HPDE6-E6E7 (cell line): ENCODE measurements around the gene RPGR.
A peak's percentile ranks its signal among the peaks of the same experiment; 100 is the strongest.

Experiments used
- DNase-seq: peaks from one replicate; pipeline ENCODE4 v3.0.0; 2011; ENCODE audit warnings: missing footprints; ENCODE audit errors: extremely low spot score

RPGR gene

GRCh38 chrX:38327007-38327774 lies at the start of gene RPGR:
RPGR (minus strand) TSS chrX:38327509; CDS start chrX:38327367, 142 bp downstream.
- peak; percentile 63 for DNase-seq

GRCh38 chrX:38376747-38377146 lies 49.4 kb upstream of the RPGR start:
- no peak for DNase-seq

- DNase-seq, result peak; percentile 4
Observed at GRCh38 chrX:38375891-38376290, 48.6 kb upstream of the RPGR start.

GRCh38 chrX:38374431-38374830 lies 47.1 kb upstream of the RPGR start:
- DNase-seq, result no peak

GRCh38 chrX:38371641-38372040 lies 44.3 kb upstream of the RPGR start:
- DNase-seq, result no peak

GRCh38 chrX:38368774-38369173 lies 41.5 kb upstream of the RPGR start:
- DNase-seq, result no peak

GRCh38 chrX:38365954-38366353 lies 38.6 kb upstream of the RPGR start:
- no peak for DNase-seq

- DNase-seq, result no peak
Observed at GRCh38 chrX:38363046-38363445, 35.7 kb upstream of the RPGR start.

- DNase-seq, result no peak
Observed at GRCh38 chrX:38357747-38358673, 30.7 kb upstream of the RPGR start.

- DNase-seq, result no peak
Observed at GRCh38 chrX:38356401-38356800, 29.1 kb upstream of the RPGR start.

GRCh38 chrX:38352362-38352761 lies 25.1 kb upstream of the RPGR start, which contains the start of gene OTC:
OTC (plus strand) TSS chrX:38352604; CDS start chrX:38352697, 93 bp downstream.
- no peak for DNase-seq

- no peak for DNase-seq
Observed at GRCh38 chrX:38351346-38351745, 24.0 kb upstream of the RPGR start.

GRCh38 chrX:38347136-38347535 lies 19.8 kb upstream of the RPGR start:
- DNase-seq, result peak; percentile 12

GRCh38 chrX:38346150-38346549 lies 18.8 kb upstream of the RPGR start:
- DNase-seq, result no peak

- DNase-seq, result no peak
Observed at GRCh38 chrX:38342853-38343778, 15.8 kb upstream of the RPGR start.

- DNase-seq, result no peak
Observed at GRCh38 chrX:38341442-38341841, 14.1 kb upstream of the RPGR start.

- DNase-seq, result no peak
Observed at GRCh38 chrX:38336538-38337240, 9.4 kb upstream of the RPGR start.

- DNase-seq, result no peak
Observed at GRCh38 chrX:38335382-38335781, 8.1 kb upstream of the RPGR start.

- no peak for DNase-seq
Observed at GRCh38 chrX:38332505-38332904, 5.2 kb upstream of the RPGR start.

- no peak for DNase-seq
Observed at GRCh38 chrX:38327775-38328081, 419 bp upstream of the RPGR start.

GRCh38 chrX:38326086-38326485 lies 1.2 kb downstream of the RPGR start:
- DNase-seq, result no peak
